HL-60/S4 treated with retinoic acid at 250 ng/mL for 4 days and 3 days (cell line): ENCODE measurements around the gene ADAT3.

Source experiments
- in situ Hi-C: fragments of 300-500 bp; cut with MboI; formaldehyde crosslinking; loops from 2 replicates; pipeline ENCODE4 v1.7.0; 2022; ENCODE audit warnings: low sequenced_read_pairs

ADAT3 gene

GRCh38 chr19:1905110-1905862 lies at the start of gene ADAT3, which contains the start of gene SCAMP4:
Gene ADAT3 (plus strand): TSS chr19:1905399. CDS start chr19:1912048, 6,649 bp downstream.
Gene SCAMP4 (plus strand): TSS chr19:1905399. CDS start chr19:1915020, 9,621 bp downstream.
- in situ Hi-C loops = no loop called here

GRCh38 chr19:1855828-1856255 lies 49.4 kb upstream of the ADAT3 start:
- in situ Hi-C loops = no loop called here

GRCh38 chr19:1856345-1856697 lies 48.9 kb upstream of the ADAT3 start:
- in situ Hi-C loops = no loop called here

- in situ Hi-C loops = no loop called here
Observed at GRCh38 chr19:1856698-1857603, 48.2 kb upstream of the ADAT3 start.

GRCh38 chr19:1857648-1858326 lies 47.4 kb upstream of the ADAT3 start:
- in situ Hi-C loops = no loop called here

GRCh38 chr19:1858412-1859081 lies 46.7 kb upstream of the ADAT3 start:
- in situ Hi-C loops = no loop called here

- in situ Hi-C loops = no loop called here
Observed at GRCh38 chr19:1859331-1859781, 45.8 kb upstream of the ADAT3 start.

GRCh38 chr19:1860042-1860775 lies 45.0 kb upstream of the ADAT3 start:
- in situ Hi-C loops = no loop called here

GRCh38 chr19:1860821-1861598 lies 44.2 kb upstream of the ADAT3 start:
- in situ Hi-C loops = no loop called here

- in situ Hi-C loops = no loop called here
Observed at GRCh38 chr19:1861599-1862031, 43.6 kb upstream of the ADAT3 start.

GRCh38 chr19:1862068-1862423 lies 43.2 kb upstream of the ADAT3 start:
- in situ Hi-C loops = no loop called here

- in situ Hi-C loops = no loop called here
Observed at GRCh38 chr19:1862424-1863327, 42.5 kb upstream of the ADAT3 start.

GRCh38 chr19:1863328-1863637 lies 41.9 kb upstream of the ADAT3 start, which contains the start of gene KLF16:
Gene KLF16 (minus strand): TSS chr19:1863579. CDS start chr19:1863497, 82 bp downstream.
- in situ Hi-C loops = no loop called here

- in situ Hi-C loops = no loop called here
Observed at GRCh38 chr19:1863638-1864479, 41.3 kb upstream of the ADAT3 start.

- in situ Hi-C loops = no loop called here
Observed at GRCh38 chr19:1864480-1865171, 40.6 kb upstream of the ADAT3 start.

- in situ Hi-C loops = no loop called here
Observed at GRCh38 chr19:1865172-1866010, 39.8 kb upstream of the ADAT3 start.
